ENCODE measurements around the gene TLX3. TPM values are rescaled to one million over a fixed set of nuclear protein-coding genes. Genes with fewer than 3 reads are reported as not detected.

TLX3 gene
- total RNA-seq, 4 donors from 2014 or later = not detected

- Histone ChIP-seq H3K27ac (no peak overlapping the region), H3K4me1 (no peaks in the 10 kb centered on the region), H3K27me3 (no peaks in the 10 kb centered on the region), H3K4me3 (no peak overlapping the region), H3K36me3 (no peaks in the 10 kb centered on the region), H3K9me3 (no peaks in the 10 kb centered on the region)
- TF ChIP-seq CTCF (IDR thresholded peaks at IDR 0.05) (no peak), POLR2A (IDR thresholded peaks at IDR 0.05) (no peak)
- DNase-seq = no peak
These were observed 33.1 kb upstream of the TLX3 start for GRCh38 chr5:171275841-171276544.

DNA sequence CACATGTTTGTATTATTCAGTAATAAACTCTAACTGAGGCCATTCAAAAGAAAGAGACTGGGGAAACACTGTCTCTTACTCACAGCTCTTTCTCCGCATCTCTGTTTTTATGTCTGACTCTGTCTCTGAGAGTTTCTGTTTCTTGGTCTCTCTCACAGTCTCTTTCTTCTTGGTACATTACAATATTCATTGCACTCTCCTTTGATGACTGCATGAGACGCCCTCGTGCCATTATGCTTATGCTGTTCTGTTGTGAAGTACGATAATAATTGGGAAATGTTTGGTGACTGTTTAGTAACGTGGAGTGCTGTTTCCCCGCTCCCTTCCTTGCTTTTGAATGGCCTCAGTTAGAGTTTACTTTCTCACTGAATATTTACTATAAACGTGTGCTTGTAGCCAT is 25.3 kb upstream of the TLX3 start:
- TF ChIP-seq POLR2A (IDR thresholded peaks at IDR 0.05) = no peak

GRCh38 chr5:171285465-171285864 is 23.6 kb upstream of the TLX3 start:
- Histone ChIP-seq H3K9me3 (no peaks in the 10 kb centered on the region), H3K36me3 (no peaks in the 10 kb centered on the region), H3K4me1 (no peaks in the 10 kb centered on the region), H3K4me3 (no peak overlapping the region), H3K27ac (no peak overlapping the region), H3K27me3 (no peaks in the 10 kb centered on the region)
- no peak for DNase-seq
- TF ChIP-seq CTCF (IDR thresholded peaks at IDR 0.05) = no peak
- no peak for TF ChIP-seq POLR2A (IDR thresholded peaks at IDR 0.05)

More for the DNA sequence above, 25.3 kb upstream of the TLX3 start:
- H3K27me3 ChIP-seq = no peaks in the 10 kb centered on the region
- H3K27ac ChIP-seq = no peak overlapping the region
- no peaks in the 10 kb centered on the region for H3K9me3 ChIP-seq
- no peaks in the 10 kb centered on the region for H3K4me1 ChIP-seq
- DNase-seq = no peak
- H3K36me3 ChIP-seq = no peaks in the 10 kb centered on the region
- no peak overlapping the region for H3K4me3 ChIP-seq

DNA sequence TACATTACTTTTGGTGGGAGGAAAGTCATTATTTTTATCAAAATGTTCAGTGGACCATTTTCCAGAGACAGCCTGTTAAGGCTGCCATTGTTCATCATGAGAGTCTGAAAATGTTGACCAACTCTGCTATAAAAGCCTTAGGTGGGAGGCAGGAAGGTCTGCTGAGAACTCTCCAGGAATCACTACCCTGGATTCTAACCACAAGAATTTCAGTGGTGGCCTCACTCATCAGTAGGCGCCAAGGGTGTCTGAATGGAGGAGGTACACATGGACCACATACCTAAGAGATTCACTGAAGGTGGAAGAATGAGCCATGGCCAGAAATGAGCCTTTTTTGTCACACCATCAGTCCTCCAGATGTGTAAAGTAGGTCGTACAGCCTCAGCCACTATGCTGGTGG is 21.0 kb upstream of the TLX3 start:
- no peak overlapping the region for H3K4me3 ChIP-seq
- no peaks in the 10 kb centered on the region for H3K9me3 ChIP-seq
- DNase-seq = no peak
- H3K4me1 ChIP-seq = no peaks in the 10 kb centered on the region
- H3K27me3 ChIP-seq = no peaks in the 10 kb centered on the region
- no peak overlapping the region for H3K27ac ChIP-seq
- TF ChIP-seq CTCF (IDR thresholded peaks at IDR 0.05) (no peak), POLR2A (IDR thresholded peaks at IDR 0.05) (no peak)
- H3K36me3 ChIP-seq = no peaks in the 10 kb centered on the region

GRCh38 chr5:171291371-171291770 is 17.7 kb upstream of the TLX3 start:
- TF ChIP-seq POLR2A (IDR thresholded peaks at IDR 0.05) (no peak), CTCF (IDR thresholded peaks at IDR 0.05) (no peak)
- Histone ChIP-seq H3K27me3 (no peaks in the 10 kb centered on the region), H3K36me3 (no peaks in the 10 kb centered on the region), H3K9me3 (no peaks in the 10 kb centered on the region), H3K27ac (no peak overlapping the region), H3K4me3 (no peak overlapping the region), H3K4me1 (no peaks in the 10 kb centered on the region)
- DNase-seq = no peak

GRCh38 chr5:171295299-171295698 is 13.7 kb upstream of the TLX3 start:
- Histone ChIP-seq H3K27ac (no peak overlapping the region), H3K4me3 (no peak overlapping the region), H3K9me3 (no peaks in the 10 kb centered on the region), H3K36me3 (no peaks in the 10 kb centered on the region), H3K4me1 (no peaks in the 10 kb centered on the region), H3K27me3 (no peaks in the 10 kb centered on the region)
- no peak for TF ChIP-seq POLR2A (IDR thresholded peaks at IDR 0.05)
- TF ChIP-seq CTCF (IDR thresholded peaks at IDR 0.05) = no peak
- DNase-seq = no peak
